ENCODE measurements around the gene ZC3H8.

DNA sequence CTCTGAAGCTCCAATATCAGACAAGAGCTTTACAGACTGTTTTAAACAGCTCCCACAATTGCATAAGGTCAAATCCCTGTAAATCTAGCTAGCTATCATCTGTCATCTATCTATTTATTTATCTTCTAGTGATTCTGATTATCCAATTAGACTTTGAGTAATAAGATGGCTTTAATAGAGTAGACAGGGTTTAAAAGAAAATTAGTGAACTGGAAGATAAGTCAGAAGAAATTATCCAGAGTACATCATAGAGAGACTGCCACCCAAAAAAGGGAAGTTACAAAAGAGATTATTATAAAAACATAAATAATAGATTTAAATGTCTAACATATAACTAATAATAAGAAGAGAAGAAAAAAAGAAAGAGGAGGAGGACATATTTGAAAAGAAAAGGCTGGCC, 8.0 kb upstream of the ZC3H8 start:
- TF ChIP-seq CTCF (IDR thresholded peaks at IDR 0.05; ENCODE audit: low read length) = no peak
- TF ChIP-seq EZH2 (IDR thresholded peaks at IDR 0.05; ENCODE audit: borderline replicate concordance, low read length) = no peak
